GM19043 (cell line): ENCODE measurements around the gene ANAPC7.
"Not testable (repeated sequence)": the region's sequence is repeated elsewhere in the genome, so short reads cannot be mapped to it uniquely, and the experiment has no call there.

Experiments
- ATAC-seq: cut with Tn5 transposase; IDR thresholded peaks from one replicate; pipeline ENCODE4 v1.9.1; 2021; ENCODE audit warnings: low read depth; ENCODE audit not compliant: unreplicated experiment

Gene ANAPC7

DNA sequence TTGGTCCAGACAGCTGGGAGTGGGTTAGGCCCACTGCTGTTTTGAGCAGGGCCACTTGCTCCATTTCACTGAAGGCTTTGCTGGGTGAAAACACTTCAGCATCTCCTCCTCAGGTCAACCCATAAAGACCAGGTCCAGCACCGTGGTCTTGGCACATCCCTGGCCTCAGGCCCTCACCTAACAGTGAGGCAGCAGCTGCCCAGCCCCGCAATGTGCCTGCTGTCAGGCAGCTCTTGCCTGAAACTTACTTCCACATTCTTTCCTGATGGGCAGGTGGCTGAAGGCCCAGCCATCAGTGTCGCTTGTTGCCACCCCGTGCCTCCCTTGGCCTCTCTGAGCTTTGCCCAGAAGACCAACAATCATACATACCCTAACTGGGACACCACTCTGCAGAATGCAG, 54.4 kb downstream of the ANAPC7 start:
- ATAC-seq, result no peak

GRCh38 chr12:110348431-110349059, 55.0 kb downstream of the ANAPC7 start:
- ATAC-seq, result no peak

- no peak for ATAC-seq
Observed at GRCh38 chr12:110347767-110348166, 55.7 kb downstream of the ANAPC7 start.

DNA sequence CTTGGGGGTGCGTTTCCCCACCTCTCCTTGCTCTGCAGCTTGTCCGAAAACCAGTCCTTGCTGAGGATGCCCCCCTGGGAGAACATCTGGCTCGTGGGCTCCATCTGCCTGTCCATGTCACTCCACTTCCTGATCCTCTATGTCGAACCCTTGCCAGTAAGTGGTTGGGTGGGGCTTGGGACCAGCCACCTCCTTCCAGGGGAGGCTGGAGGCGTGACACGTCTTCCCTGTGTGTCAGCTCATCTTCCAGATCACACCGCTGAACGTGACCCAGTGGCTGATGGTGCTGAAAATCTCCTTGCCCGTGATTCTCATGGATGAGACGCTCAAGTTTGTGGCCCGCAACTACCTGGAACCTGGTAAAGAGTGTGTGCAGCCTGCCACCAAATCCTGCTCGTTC, 57.5 kb downstream of the ANAPC7 start:
- ATAC-seq, result no peak

DNA sequence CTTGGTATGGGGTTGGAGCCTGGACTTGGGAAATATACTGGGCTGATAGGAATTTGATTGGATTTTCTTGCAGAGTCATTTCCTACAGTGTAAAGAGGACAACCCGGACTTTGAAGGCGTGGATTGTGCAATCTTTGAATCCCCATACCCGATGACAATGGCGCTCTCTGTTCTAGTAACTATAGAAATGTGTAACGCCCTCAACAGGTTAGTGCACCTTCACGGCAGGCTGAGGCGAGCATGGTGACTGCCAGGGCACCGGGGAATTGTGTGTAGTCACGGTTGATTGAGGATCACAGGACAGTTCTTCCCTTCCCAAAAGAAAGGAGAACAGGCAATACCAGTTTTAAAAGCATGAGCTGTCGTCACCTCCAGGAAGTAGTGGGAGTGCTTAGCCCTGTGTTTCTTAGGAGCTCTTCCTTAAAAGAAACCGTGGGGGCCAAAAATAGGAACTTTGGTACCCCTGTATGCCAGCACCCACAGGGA, 58.3 kb downstream of the ANAPC7 start:
- no peak for ATAC-seq

DNA sequence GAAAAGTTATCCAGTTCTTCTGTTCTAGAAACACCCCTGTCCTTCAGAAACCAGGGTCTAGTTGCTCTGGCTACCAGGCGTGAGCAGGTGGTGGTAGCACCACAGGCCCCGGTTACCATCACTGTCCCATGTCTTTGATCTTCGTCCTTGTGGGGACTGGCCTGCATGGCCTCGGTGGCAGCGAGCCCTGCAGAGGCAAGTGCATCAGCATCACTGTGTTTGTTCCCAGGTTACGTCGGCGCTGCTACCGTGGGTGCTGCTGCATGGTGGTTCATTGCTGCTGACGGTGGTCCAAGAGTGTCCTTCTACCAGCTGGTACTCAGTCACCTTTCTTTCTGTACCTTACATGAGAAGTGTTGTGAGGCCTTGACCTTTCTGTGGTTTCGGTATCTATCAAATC, 58.9 kb downstream of the ANAPC7 start:
- ATAC-seq, result no peak

DNA sequence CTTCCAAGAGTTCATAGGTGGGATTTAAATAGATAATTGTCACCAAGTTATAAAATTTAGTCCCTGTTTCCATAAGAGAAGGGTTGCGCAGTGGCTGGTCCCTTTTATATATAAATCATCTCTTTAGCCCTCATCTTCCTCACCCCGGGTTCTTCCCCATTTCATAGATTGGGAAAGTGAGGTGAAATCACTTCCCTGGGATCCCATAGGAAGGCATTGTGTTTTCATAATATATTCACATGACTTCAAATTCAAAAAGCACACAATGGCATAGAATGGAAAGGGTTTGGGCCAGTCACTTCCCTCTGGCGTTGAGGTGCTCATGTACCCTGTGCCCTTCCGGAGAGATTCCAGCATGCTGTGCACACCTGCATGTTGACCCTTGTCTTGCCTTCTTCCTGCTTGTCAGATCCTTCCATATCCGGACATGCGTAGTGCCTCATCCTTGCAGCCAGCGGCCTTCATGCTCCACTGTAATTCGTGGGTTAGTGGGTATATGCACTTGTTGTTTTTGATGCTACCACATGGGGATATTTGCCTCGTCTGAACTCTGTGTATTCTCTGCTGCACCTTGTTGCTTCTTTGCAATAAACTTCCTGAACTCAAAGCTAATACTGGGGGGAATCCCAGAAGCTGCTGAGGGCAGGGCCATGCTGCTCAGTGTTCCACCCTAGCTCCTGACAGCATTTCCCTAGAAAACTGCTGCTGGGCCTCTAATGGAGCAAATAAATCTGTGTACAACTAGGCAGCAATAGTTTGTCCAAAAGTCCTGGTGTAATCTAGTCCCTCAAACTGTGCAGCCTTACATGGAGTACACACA, 59.6 kb downstream of the ANAPC7 start:
- no peak for ATAC-seq

DNA sequence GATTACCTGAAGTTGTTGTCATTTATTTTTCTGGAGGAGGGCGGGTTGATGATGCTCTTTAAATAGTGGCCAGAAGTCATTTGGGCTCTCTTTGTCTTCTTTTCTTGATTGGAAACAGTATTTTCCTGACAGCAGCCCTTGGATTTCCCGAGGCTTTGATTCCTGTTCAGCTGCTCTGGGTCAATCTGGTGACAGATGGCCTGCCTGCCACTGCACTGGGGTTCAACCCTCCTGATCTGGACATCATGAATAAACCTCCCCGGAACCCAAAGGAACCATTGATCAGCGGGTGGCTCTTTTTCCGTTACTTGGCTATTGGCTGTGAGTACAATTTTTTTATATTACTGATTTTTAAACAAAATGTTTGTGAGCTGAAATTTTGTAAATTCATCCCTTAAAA, 60.4 kb downstream of the ANAPC7 start:
- no peak for ATAC-seq

DNA sequence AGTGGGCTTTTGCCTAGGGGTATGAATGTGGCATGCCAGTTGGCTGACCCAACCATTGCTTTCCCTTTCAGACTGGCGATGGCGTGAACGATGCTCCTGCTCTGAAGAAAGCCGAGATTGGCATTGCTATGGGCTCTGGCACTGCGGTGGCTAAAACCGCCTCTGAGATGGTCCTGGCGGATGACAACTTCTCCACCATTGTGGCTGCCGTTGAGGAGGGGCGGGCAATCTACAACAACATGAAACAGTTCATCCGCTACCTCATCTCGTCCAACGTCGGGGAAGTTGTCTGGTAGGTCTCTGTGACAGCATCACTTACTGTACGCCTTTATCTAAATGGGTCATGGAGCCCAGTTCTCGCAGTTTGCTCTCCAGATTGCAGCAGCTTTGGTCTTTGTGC, 61.4 kb downstream of the ANAPC7 start:
- ATAC-seq, result no peak

DNA sequence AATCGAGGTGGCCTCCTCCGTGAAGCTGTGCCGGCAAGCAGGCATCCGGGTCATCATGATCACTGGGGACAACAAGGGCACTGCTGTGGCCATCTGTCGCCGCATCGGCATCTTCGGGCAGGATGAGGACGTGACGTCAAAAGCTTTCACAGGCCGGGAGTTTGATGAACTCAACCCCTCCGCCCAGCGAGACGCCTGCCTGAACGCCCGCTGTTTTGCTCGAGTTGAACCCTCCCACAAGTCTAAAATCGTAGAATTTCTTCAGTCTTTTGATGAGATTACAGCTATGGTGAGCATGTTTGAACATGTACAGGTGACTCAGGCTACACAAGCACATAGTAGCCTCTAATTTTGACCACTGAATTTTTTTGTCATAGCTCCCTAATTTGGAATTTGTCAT, 62.8 kb downstream of the ANAPC7 start:
- ATAC-seq, result no peak

DNA sequence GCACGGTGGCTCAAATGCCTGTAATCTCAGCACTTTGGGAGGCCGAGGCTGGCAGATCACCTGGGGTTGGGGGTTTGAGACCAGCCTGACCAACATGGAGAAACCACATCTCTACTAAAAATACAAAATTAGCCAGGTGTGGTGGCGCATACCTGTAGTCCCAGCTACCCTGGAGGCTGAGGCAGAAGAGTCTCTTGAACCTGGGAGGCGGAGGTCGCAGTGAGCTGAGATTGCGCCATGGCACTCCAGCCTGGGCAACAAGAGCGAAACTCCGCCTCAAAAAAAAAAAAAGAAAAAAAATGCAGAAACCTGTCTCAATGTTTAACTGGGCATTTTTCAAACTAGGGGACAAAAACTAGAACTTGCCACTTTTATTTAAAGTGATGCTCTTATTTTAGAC, 63.2 kb downstream of the ANAPC7 start:
- not testable (repeated sequence) for ATAC-seq

GRCh38 chr12:110339184-110339952, 64.1 kb downstream of the ANAPC7 start:
- ATAC-seq, result no peak

DNA sequence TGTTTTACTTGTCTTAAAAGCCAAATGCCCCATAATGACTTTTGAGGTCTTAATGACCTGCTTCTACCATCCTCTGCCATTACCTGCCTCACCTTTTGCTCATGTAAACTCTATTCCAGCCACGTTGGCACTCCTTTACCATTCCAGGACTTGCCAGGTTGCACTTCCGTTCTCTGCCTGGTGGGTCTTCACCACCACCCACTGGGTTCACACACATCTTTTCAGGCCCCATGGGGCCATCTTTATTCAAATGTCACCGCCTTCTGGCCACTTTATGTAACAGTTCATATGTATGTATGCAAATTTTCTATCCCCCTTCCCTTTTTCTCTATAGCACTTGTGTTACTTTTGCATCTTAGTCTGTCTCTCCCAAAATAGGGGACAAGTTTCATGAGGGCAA, 64.8 kb downstream of the ANAPC7 start:
- ATAC-seq, result no peak

- no peak for ATAC-seq
Observed at GRCh38 chr12:110337912-110338710, 65.4 kb downstream of the ANAPC7 start.

- ATAC-seq, result no peak
Observed at GRCh38 chr12:110335481-110336045, 67.9 kb downstream of the ANAPC7 start.

DNA sequence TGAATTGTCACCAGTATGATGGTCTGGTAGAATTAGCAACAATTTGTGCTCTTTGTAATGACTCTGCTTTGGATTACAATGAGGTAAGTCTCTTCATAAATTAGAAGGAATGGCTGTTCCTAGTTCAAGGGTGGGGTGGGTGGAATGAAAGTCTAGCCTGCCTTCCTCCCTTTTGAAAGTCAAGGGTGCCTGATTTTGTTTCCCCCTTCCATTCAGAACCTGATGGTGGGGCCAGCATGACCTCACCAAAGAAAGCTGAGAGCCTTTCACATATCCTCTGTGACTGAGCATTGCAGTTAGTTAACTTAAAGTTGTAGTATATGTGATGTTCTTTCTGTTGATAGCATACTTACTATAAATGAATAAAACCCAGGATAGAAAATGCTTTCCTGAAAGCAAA, 70.3 kb downstream of the ANAPC7 start:
- ATAC-seq, result no peak

DNA sequence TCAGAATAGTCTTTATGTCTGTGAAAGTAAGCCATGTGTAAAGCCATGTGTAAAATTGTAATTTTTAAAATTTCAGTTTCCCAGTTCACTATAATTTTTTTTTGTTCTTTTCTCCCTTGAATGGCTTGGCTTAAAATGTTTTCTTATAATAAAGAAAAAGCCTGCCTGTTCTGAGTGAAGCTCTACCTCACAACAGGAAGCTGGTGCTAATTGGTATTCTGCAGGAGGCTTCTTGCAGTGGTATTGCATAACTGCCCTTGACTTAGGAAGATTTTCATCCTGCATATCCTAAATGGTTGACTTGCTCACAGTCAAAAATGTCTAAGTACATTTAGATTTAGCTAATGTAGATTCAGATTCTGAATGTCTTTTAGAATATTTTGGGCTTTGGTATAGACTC, 73.0 kb downstream of the ANAPC7 start:
- ATAC-seq, result no peak

DNA sequence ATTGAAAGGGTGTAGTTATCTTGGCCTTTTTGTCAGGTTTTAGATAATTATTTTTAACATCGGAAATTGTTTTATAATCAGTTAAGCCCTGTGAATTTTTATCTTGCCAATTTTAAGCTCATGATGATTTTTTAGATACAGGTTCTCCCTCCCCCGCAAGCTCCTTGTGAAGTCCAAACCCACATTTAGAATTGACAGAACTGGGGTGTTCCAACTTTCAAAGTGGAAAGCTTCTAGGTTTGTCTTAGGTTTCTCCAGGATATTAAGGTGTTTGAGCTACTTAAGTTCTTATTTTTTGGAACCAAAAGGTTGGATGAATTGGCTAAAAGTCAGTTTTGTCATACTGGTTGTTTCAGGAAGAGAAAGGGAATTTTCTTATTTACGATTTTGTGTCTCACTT, 73.4 kb downstream of the ANAPC7 start:
- no peak for ATAC-seq

DNA sequence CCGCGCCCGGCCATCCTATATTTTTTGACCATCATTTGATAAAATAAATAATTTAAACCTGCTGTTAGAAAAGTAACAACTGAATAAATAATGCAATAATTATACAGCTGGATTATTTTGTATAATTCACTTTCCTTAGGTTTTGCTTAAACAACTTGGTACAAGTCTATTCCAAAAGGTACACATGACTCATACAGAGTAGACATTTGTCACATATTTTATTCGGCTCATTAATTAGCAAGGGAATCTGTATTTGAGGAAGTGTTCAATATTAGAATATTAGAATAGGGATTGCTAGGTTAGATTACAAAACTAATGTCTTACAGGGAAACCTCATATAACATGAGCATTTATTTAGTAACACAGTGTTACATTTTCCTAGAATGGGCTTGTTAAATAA, 73.8 kb downstream of the ANAPC7 start:
- ATAC-seq, result no peak
